ENCODE data around the gene CHN2.

The CHN2 gene

GRCh38 chr7:29194594-29195427 is at the start of gene CHN2:
TSS of gene CHN2 (plus strand) at chr7:29194775.
- peak in 48 of 56 donors; percentile 8 to 80 (median 52) for DNase-seq

GRCh38 chr7:29145553-29146056 is 49.0 kb upstream of the CHN2 start:
- no peak for DNase-seq

GRCh38 chr7:29146057-29146706 is 48.4 kb upstream of the CHN2 start, which contains the start of gene CPVL:
TSS of gene CPVL (minus strand) at chr7:29146537. CDS start at chr7:29121061, 25,476 bp downstream.
- peak in 38 of 56 donors; percentile 5 to 73 (median 39) for DNase-seq

- no peak for DNase-seq
Observed at GRCh38 chr7:29146888-29147609, 47.5 kb upstream of the CHN2 start.

GRCh38 chr7:29147821-29148220 is 46.8 kb upstream of the CHN2 start:
- no peak for DNase-seq

- DNase-seq: no peak
Observed at GRCh38 chr7:29149036-29149435, 45.5 kb upstream of the CHN2 start.

GRCh38 chr7:29150856-29151255 is 43.7 kb upstream of the CHN2 start:
- DNase-seq: no peak

GRCh38 chr7:29154076-29154475 is 40.5 kb upstream of the CHN2 start:
- no peak for DNase-seq

GRCh38 chr7:29156907-29157452 is 37.6 kb upstream of the CHN2 start:
- peak in 3 of 56 donors; percentile 12 to 57 (median 32) for DNase-seq

GRCh38 chr7:29158795-29159423 is 35.7 kb upstream of the CHN2 start:
- no peak for DNase-seq

GRCh38 chr7:29160080-29160479 is 34.5 kb upstream of the CHN2 start:
- DNase-seq: no peak

- DNase-seq: no peak
Observed at GRCh38 chr7:29161231-29161630, 33.3 kb upstream of the CHN2 start.

- DNase-seq: no peak
Observed at GRCh38 chr7:29162577-29162976, 32.0 kb upstream of the CHN2 start.

- no peak for DNase-seq
Observed at GRCh38 chr7:29163854-29164253, 30.7 kb upstream of the CHN2 start.

- no peak for DNase-seq
Observed at GRCh38 chr7:29167721-29168120, 26.9 kb upstream of the CHN2 start.

GRCh38 chr7:29170781-29171180 is 23.8 kb upstream of the CHN2 start:
- peak in 7 of 56 donors; percentile 12 to 42 (median 21) for DNase-seq

- no peak for DNase-seq
Observed at GRCh38 chr7:29173458-29173857, 21.1 kb upstream of the CHN2 start.

- peak in 38 of 56 donors; percentile 8 to 75 (median 35) for DNase-seq
Observed at GRCh38 chr7:29177963-29178600, 16.5 kb upstream of the CHN2 start.

- peak in 1 of 56 donors; percentile 35 for DNase-seq
Observed at GRCh38 chr7:29179115-29179514, 15.5 kb upstream of the CHN2 start.

GRCh38 chr7:29184599-29184998 is 10.0 kb upstream of the CHN2 start:
- DNase-seq: no peak
